SK-N-SH (cell line): ENCODE data around the gene DIAPH1. TPM values are rescaled to one million over a fixed set of nuclear protein-coding genes. Genes with fewer than 3 reads are reported as not detected.

Source experiments
- CTCF ChIA-PET: fragments of 300-600, 350-600 bp; formaldehyde crosslinking; extraction: SDS; loops from one replicate; lab custom pipeline; 2021; lab: Yijun Ruan, JAX
- POLR2A ChIA-PET: fragments of 350-600 bp; sonication (Branson Sonifier 250); formaldehyde crosslinking; extraction: SDS; loops from one replicate; lab custom pipeline; 2020; ENCODE audit warnings: antibody characterized with exemption, inconsistent platforms; lab: Yijun Ruan, JAX
- DNase-seq: peaks from one replicate; pipeline ENCODE4 v3.0.0; 2012
- H2AFZ ChIP-seq: fragments of 200-600 bp; sonication (generic); 2 replicates; pipeline ENCODE4 v1.8.1; 2016; ENCODE audit warnings: antibody characterized with exemption, mild to moderate bottlenecking, low read depth
- H3F3A ChIP-seq: fragments of 200-600 bp; sonication (generic); replicated peaks from 2 replicates; pipeline ENCODE3; 2016; ENCODE audit warnings: antibody characterized with exemption, mild to moderate bottlenecking; ENCODE audit not compliant: insufficient read depth
- H3K27ac ChIP-seq, 2 experiments: fragments of 200-500 bp in 1 of 2; fragments of 200-600 bp in 1 of 2; sonication (Bioruptor generic) in 1 of 2; sonication (generic), shearing (Covaris generic) in 1 of 2; 2 replicates each; pipeline versions ENCODE4 v1.5.1 to v1.6.1; 2014 to 2016; ENCODE audit warnings: low read depth in 2 of 2, inconsistent platforms in 1 of 2, low read length in 1 of 2, mild to moderate bottlenecking in 1 of 2, mixed read lengths in 1 of 2
- H3K27me3 ChIP-seq: fragments of 200-600 bp; sonication (generic), shearing (Covaris generic); 2 replicates; pipeline ENCODE4 v1.6.1; 2016; ENCODE audit warnings: mixed run types; ENCODE audit not compliant: insufficient read depth
- H3K36me3 ChIP-seq, 2 experiments: fragments of 200-500 bp in 1 of 2; fragments of 200-600 bp in 1 of 2; sonication (Bioruptor generic) in 1 of 2; sonication (generic) in 1 of 2; replicated peaks in 1 of 2; 2 replicates each; pipeline versions ENCODE3 to v1.5.1; 2014 to 2016; ENCODE audit warnings: low read length in 1 of 2, mild to moderate bottlenecking in 1 of 2; ENCODE audit not compliant: insufficient read depth in 2 of 2, control insufficient read depth in 1 of 2
- H3K4me1 ChIP-seq, 2 experiments: fragments of 200-500 bp in 1 of 2; fragments of 200-600 bp in 1 of 2; sonication (Bioruptor generic) in 1 of 2; sonication (generic), shearing (Covaris generic) in 1 of 2; 2 replicates each; pipeline versions ENCODE4 v1.5.1 to v1.6.1; 2014 to 2016; ENCODE audit warnings: low read depth in 1 of 2, low read length in 1 of 2, mixed run types in 1 of 2; ENCODE audit not compliant: insufficient read depth in 2 of 2, control insufficient read depth in 1 of 2
- H3K4me2 ChIP-seq: fragments of 200-600 bp; sonication (generic), shearing (Covaris generic); 2 replicates; pipeline ENCODE4 v1.6.1; 2017; ENCODE audit warnings: mixed run types
- H3K4me3 ChIP-seq, 2 experiments: fragments of 200-500 bp in 1 of 2; fragments of 200-600 bp in 1 of 2; sonication (Bioruptor generic) in 1 of 2; sonication (generic), shearing (Covaris generic) in 1 of 2; 2 replicates each; pipeline versions ENCODE4 v1.5.1 to v1.8.1; 2014 to 2016; ENCODE audit warnings: low read depth in 2 of 2, inconsistent platforms in 1 of 2, low read length in 1 of 2, mild to moderate bottlenecking in 1 of 2, mixed read lengths in 1 of 2, moderate library complexity in 1 of 2
- H3K79me2 ChIP-seq: fragments of 200-600 bp; sonication (generic); 2 replicates; pipeline ENCODE4 v1.8.1; 2017; ENCODE audit warnings: mild to moderate bottlenecking; ENCODE audit not compliant: insufficient read depth
- H3K9ac ChIP-seq: fragments of 200-600 bp; sonication (generic); 2 replicates; pipeline ENCODE4 v1.6.1; 2017; ENCODE audit warnings: mixed run types
- H3K9me2 ChIP-seq: fragments of 200-600 bp; sonication (generic); 2 replicates; pipeline ENCODE4 v1.6.1; 2017; ENCODE audit warnings: mixed run types
- H3K9me3 ChIP-seq: fragments of 200-600 bp; sonication (generic); 2 replicates; pipeline ENCODE4 v1.6.1; 2017; ENCODE audit warnings: mixed run types, mild to moderate bottlenecking, moderate library complexity
- H4K20me1 ChIP-seq: fragments of 200-600 bp; sonication (generic); 2 replicates; pipeline ENCODE4 v1.6.1; 2017; ENCODE audit warnings: mild to moderate bottlenecking, mixed run types; ENCODE audit not compliant: insufficient read depth
- CTCF ChIP-seq: fragments of 200-600 bp; sonication (generic); IDR thresholded peaks from 2 replicates; pipeline ENCODE4 v1.6.1; 2017; ENCODE audit warnings: antibody characterized with exemption, mild to moderate bottlenecking, moderate library complexity
- EZH2phosphoT487 ChIP-seq: fragments of 200-600 bp; sonication (generic); IDR thresholded peaks from 2 replicates; pipeline ENCODE4 v1.6.1; 2017; ENCODE audit warnings: low read depth, mixed run types, mild to moderate bottlenecking, antibody characterized with exemption, moderate library complexity, borderline replicate concordance
- FOSL2 ChIP-seq: IDR thresholded peaks from 2 replicates; pipeline ENCODE4 v1.4.0; 2012; ENCODE audit warnings: low read depth, mild to moderate bottlenecking, moderate library complexity, borderline replicate concordance
- FOXJ3 ChIP-seq: sonication (generic); formaldehyde crosslinking; IDR thresholded peaks from 2 replicates; pipeline ENCODE4 v1.5.1; 2020; ENCODE audit warnings: mild to moderate bottlenecking, missing genetic modification reagents
- FOXM1 ChIP-seq: IDR thresholded peaks from 2 replicates; pipeline ENCODE4 v1.4.0; 2012; ENCODE audit warnings: low read depth, mild to moderate bottlenecking
- GABPA ChIP-seq: IDR thresholded peaks from 2 replicates; pipeline ENCODE4 v1.4.0; 2012; ENCODE audit warnings: low read depth, mild to moderate bottlenecking
- GATA2 ChIP-seq: sonication (generic); formaldehyde crosslinking; IDR thresholded peaks from 2 replicates; pipeline ENCODE4 v1.5.0; 2020; ENCODE audit warnings: mild to moderate bottlenecking, missing genetic modification reagents
- JUND ChIP-seq: IDR thresholded peaks from 2 replicates; pipeline ENCODE4 v1.4.0; 2012
- MEF2A ChIP-seq: IDR thresholded peaks from 2 replicates; pipeline ENCODE4 v1.4.0; 2012; ENCODE audit warnings: low read depth, borderline replicate concordance
- MXI1 ChIP-seq: IDR thresholded peaks from 2 replicates; pipeline ENCODE4 v1.6.1; 2012; ENCODE audit warnings: mild to moderate bottlenecking, low read depth, low read length, improper control_type of control experiment
- NFIC ChIP-seq: IDR thresholded peaks from 2 replicates; pipeline ENCODE4 v1.4.0; 2012; ENCODE audit warnings: borderline replicate concordance
- NRF1 ChIP-seq: IDR thresholded peaks from 2 replicates; pipeline ENCODE4 v1.6.1; 2012; ENCODE audit warnings: low read depth, mild to moderate bottlenecking, low read length
- PBX3 ChIP-seq: IDR thresholded peaks from 2 replicates; pipeline ENCODE4; 2012
- POLR2AphosphoS5 ChIP-seq: IDR thresholded peaks from 2 replicates; pipeline ENCODE4 v1.6.1; 2012; ENCODE audit warnings: low read depth, low read length
- RAD21 ChIP-seq: IDR thresholded peaks from 2 replicates; pipeline ENCODE4 v1.6.1; 2012; ENCODE audit warnings: mild to moderate bottlenecking, low read length
- REST ChIP-seq: IDR thresholded peaks from 2 replicates; pipeline ENCODE4 v1.6.1; 2012; ENCODE audit warnings: mild to moderate bottlenecking, low read depth, low read length, moderate library complexity
- RFX5 ChIP-seq: IDR thresholded peaks from 2 replicates; pipeline ENCODE4 v1.6.1; 2012; ENCODE audit warnings: mild to moderate bottlenecking, improper control_type of control experiment, low read length
- RXRA ChIP-seq: IDR thresholded peaks from 2 replicates; pipeline ENCODE4 v1.4.0; 2012; ENCODE audit warnings: low read depth, mild to moderate bottlenecking, borderline replicate concordance
- SIN3A ChIP-seq: IDR thresholded peaks from 2 replicates; pipeline ENCODE4 v1.6.1; 2012; ENCODE audit warnings: low read depth, mild to moderate bottlenecking, low read length, moderate library complexity, borderline replicate concordance
- TAF1 ChIP-seq: IDR thresholded peaks from 2 replicates; pipeline ENCODE4 v1.6.1; 2012; ENCODE audit warnings: low read depth, mild to moderate bottlenecking, low read length, moderate library complexity, borderline replicate concordance
- TEAD4 ChIP-seq: IDR thresholded peaks from 2 replicates; pipeline ENCODE4 v1.4.0; 2012; ENCODE audit warnings: mild to moderate bottlenecking, borderline replicate concordance; ENCODE audit not compliant: insufficient read depth
- USF2 ChIP-seq: fragments of 150-350 bp; IDR thresholded peaks from 2 replicates; pipeline ENCODE4 v1.6.1; 2017; ENCODE audit warnings: antibody characterized with exemption, low read length, low read depth, borderline replicate concordance
- YY1 ChIP-seq: IDR thresholded peaks from 2 replicates; pipeline ENCODE4 v1.4.0; 2012; ENCODE audit warnings: low read depth, mild to moderate bottlenecking
- WGBS: methylation state at CpG from one replicate; pipeline ENCODE4 v1.1.6; 2017; ENCODE audit warnings: low lambda C conversion rate; 5-methylcytosine and 5-hydroxymethylcytosine counted together
- polyA plus RNA-seq, 3 experiments: library from polyadenylated mRNA; depleted of rRNA; stranded (reverse); fragments of >200 nt; gene quantifications; 2 replicates each; pipeline ENCODE4 v1.2.3, GENCODE V29; 2012

Gene DIAPH1
- polyA plus RNA-seq, 1 of the 3 experiments (the other 2 are of a cell fraction): 30.4 TPM

GRCh38 chr5:141484641-141485311 is 134.0 kb downstream of the DIAPH1 start, which contains the start of gene PCDHGC4 (continued):
- TF ChIP-seq EZH2phosphoT487 (no peak), NRF1 (no peak), JUND (no peak), YY1 (no peak), RFX5 (peak; percentile 94), SIN3A (no peak), RAD21 (0 out of 2 replicates have a peak, but pooled peaks have one; percentile 2), CTCF (no peak), MXI1 (no peak; the same call in 1 of the 2 replicates), GATA2 (CRISPR knock-in tag) (peak; percentile 34; the same call in 1 of the 2 replicates), PBX3 (no peak), FOSL2 (no peak), GABPA (no peak), FOXJ3 (CRISPR knock-in tag) (no peak), RXRA (no peak)

- H3K36me3 ChIP-seq: peaks cover 25 to 37% of the 10 kb centered on the region in 2 experiments
- WGBS: 33% methylated on average over 4 of the region's 4 CpGs
- peaks cover 9% of the 10 kb centered on the region for H3F3A ChIP-seq
- no peak overlapping the region for H3K9ac ChIP-seq
- DNase-seq: no peak
- no peaks in the 10 kb centered on the region for H3K9me2 ChIP-seq
- peaks cover 25 to 44% of the 10 kb centered on the region in 2 experiments; a peak in 3 of 4 replicates for H3K4me1 ChIP-seq
- H4K20me1 ChIP-seq: peaks cover 57% of the 10 kb centered on the region
- ChIA-PET POLR2A (interaction anchor here (0.9 to 3.3 kb wide), 6 partner anchors 8 to 73 kb away, joined by 3 to 14 read pairs (median 6); partner anchors contain the start of gene PCDHGC3), CTCF (interaction anchor here (1.0 to 7.9 kb wide), 9 partner anchors 8 to 298 kb away, joined by 3 to 75 read pairs (median 13); partner anchors contain the start of gene PCDHGC3)
- H3K4me2 ChIP-seq: peak overlapping the region; percentile 49; the same call in 1 of the 2 replicates
- H3K79me2 ChIP-seq: peaks cover 88% of the 10 kb centered on the region
- peak overlapping the region in 1 of 2 experiments; percentile 42; a peak in 2 of 4 replicates for H3K4me3 ChIP-seq
- peak overlapping the region; percentile 11 to 91; a peak in 2 of 4 replicates for H3K27ac ChIP-seq
- no peak overlapping the region for H2AFZ ChIP-seq
- no peaks in the 10 kb centered on the region for H3K9me3 ChIP-seq
- H3K27me3 ChIP-seq: no peaks in the 10 kb centered on the region
- no peak for TF ChIP-seq USF2
- no peak for TF ChIP-seq JUND
- TF ChIP-seq TAF1: no peak
- no peak for TF ChIP-seq RAD21
- TF ChIP-seq POLR2AphosphoS5: no peak
- no peak for TF ChIP-seq NRF1
- TF ChIP-seq RXRA: no peak
- no peak for TF ChIP-seq REST
- TF ChIP-seq NFIC: no peak
- TF ChIP-seq YY1: no peak
- no peak for TF ChIP-seq TEAD4
- no peak for TF ChIP-seq MEF2A
- no peak for TF ChIP-seq FOXM1
- TF ChIP-seq EZH2phosphoT487: no peak
- TF ChIP-seq GABPA: no peak
- no peak for TF ChIP-seq RFX5
Observed at GRCh38 chr5:141484310-141484640, 134.5 kb downstream of the DIAPH1 start.
